GM21825 (cell line): Measurements from ENCODE around the gene RBM47.

Source experiments
- ATAC-seq: cut with Tn5 transposase; IDR thresholded peaks from one replicate; pipeline ENCODE4 v1.9.1; 2021; ENCODE audit warnings: mild to moderate bottlenecking, moderate library complexity; ENCODE audit not compliant: unreplicated experiment

Gene RBM47

DNA sequence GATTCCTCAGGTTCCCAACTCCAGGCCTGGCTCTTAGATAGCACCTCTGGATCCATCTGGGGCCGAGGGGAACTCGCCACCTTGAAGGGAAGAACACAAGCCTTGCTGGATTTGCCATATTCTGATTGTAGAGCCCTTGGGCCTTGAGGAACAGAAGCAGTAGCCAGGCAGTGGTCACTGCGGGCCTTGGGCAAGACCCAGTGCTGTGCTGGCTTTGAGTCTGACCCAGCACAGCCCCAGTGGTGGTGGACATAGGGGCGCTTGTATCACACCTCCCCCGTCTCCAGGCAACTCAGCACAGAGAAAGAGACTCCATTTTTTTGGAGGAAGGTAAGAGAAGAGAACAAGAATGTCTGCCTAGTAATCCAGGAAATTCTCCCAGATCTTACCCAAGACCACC lies 249.0 kb downstream of the RBM47 start:
- ATAC-seq: no peak

DNA sequence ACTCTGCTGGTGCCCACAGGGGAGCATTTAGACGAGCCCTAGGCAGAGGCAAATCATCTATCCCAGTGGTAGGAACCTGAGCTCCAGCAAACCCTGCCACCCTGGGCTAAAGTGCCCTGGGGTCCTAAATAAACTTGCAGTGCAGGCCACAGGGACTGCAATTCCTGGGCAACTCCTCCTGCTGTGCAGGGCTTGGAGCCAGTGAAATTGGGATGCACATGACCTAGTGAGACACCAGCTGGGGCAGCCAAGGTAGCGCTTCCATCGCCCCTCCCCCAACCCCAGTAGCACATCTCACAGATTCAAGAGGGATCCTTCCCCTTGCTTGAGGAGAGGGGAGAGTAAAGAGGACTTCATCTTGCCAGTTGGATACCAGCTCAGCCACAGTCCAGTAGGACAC lies 250.4 kb downstream of the RBM47 start:
- ATAC-seq: no peak

DNA sequence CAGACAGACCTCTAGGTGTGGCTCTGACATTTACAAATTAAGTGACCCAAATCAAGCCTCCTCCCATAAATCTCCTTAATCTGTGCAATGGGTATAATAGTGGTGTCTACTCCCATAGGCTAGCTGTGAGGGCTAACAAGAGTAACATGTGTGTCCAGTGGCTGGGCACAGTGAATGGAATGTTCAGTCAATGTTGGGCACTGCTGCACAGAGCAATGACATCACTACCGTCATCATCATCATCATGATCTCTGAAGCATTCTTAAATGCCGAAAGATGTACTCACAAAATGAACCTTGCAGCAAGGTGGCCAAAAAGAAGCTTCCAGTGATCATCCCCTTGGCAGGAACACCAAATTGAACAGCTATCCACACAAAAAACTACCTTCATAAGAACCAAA lies 251.0 kb downstream of the RBM47 start:
- no peak for ATAC-seq

DNA sequence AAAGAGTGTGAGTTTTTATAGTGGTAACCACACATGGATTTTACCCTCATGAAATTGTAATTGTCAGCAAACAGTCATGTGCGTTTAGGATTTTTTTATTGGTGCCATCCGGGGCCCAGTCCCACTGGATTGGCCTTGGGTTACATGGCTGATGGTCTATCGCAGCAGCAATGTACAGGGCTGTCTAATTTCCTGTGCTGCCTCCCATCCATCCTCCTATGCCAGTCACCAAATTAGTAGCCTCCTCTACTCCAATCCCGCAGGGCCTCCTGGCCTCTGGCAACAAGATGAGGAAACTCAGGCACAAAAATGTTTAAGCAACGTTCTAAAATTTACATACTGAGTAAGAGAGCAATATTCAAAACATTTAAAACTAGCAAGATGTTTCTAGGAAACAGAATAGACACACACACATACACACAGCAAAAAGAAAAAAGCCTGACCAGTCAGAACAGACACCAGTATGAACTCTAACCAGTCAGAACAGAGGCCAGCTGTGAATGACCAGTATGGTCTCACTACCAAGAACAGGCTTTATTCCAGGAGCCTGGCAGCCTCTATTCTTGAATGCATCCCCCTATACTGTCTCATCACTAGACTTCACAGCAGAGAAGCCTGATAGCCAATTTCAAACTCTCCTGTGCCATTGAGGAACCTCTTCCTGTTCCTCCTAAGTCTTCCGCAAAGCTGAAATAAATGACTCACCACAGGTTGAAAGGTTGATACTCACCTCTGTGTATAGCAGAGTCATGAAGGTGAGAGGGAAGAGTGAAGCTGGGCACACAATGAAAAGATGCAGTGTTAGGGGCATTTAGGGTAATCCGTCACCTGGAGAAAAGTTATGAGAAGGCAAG lies 251.9 kb downstream of the RBM47 start:
- ATAC-seq: no peak

DNA sequence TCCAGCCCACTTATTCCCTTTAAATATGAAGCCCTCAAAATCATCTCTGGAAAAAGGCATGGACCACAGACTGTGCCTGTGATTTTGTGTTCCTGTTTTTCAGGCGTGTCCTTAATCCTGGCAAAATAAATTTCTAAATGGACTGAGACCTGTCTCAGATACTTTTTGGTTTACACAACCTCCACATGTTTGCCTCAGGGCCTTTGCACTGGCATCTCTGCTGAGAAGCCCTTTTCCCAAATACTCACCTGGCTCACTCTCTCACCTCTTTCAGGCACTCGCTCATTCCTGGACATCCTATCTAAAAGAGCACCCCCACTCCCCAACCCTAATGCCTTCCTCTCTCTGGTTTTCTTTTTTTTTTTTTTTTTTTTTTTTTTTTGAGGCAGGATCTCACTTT lies 254.0 kb downstream of the RBM47 start:
- ATAC-seq: no peak

DNA sequence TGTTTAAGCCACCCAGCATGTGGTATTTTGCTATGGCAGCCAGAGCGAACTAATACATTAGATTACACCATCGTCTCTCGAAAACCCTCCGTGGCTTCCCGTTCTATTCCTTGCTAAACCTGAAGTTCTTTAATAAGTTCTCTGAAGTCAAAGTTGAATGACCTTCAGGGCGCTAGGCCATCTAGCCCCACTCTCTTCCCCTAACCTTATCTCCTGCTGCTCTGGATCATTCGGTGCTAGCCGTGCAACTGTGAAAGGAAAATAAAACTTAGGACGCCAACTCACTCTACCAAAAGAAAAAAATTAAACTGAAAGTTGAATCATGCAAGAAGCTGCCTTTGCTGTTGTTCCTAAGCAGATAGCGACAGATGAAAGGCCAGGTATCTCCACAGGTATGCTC lies 254.6 kb downstream of the RBM47 start:
- ATAC-seq: no peak

DNA sequence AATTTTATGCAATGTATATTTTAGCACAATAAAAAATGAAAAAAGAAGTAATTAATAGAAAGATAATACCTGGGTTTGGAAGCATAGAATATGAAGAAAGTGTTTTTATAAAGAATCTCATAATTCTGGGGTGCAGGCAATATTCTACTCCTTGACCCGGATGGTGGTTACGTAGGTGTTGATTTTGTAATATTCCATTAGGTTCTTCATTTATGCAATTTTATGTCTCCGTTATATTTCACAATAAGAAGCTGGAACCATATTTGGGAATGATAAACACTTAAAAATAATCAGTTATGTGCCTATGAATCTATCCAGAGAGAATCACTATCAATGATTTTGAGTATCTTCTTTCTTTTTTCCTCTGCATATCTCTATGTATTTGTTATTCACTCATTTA lies 256.0 kb downstream of the RBM47 start:
- ATAC-seq: no peak
